Keratinocyte (primary cell): ENCODE data around the gene RPL18. TPM values are rescaled to one million over a fixed set of nuclear protein-coding genes. Genes with fewer than 3 reads are reported as not detected.

Source experiments
- DNase-seq: peaks from one replicate; pipeline ENCODE4 v3.0.0-alpha.2; 2011; ENCODE audit warnings: low read depth, missing footprints, low spot score
- FAIRE-seq: peaks from 2 replicates; lab custom pipeline; 2011; peaks lifted over from hg19 to GRCh38; lab: Jason Lieb, UNC
- H2AFZ ChIP-seq: 2 replicates; pipeline ENCODE4 v1.6.0; 2012; ENCODE audit warnings: low read length, control low read depth, inconsistent platforms; ENCODE audit not compliant: control insufficient read depth
- H3K27ac ChIP-seq: 2 replicates; pipeline ENCODE4 v1.5.1; 2011; ENCODE audit warnings: low read length; ENCODE audit not compliant: control insufficient read depth, insufficient read depth
- H3K27me3 ChIP-seq: 3 replicates; pipeline ENCODE4 v1.6.0; 2011; ENCODE audit warnings: low read length; ENCODE audit not compliant: control insufficient read depth, insufficient read depth; ENCODE audit errors: extremely low read depth
- H3K36me3 ChIP-seq, 2 experiments: 2 replicates in 1 of 2; 3 replicates in 1 of 2; pipeline ENCODE4 v1.5.1; 2011; ENCODE audit warnings: low read length in 2 of 2, mild to moderate bottlenecking in 1 of 2; ENCODE audit not compliant: control insufficient read depth in 2 of 2, insufficient read depth in 2 of 2; ENCODE audit errors: extremely low read depth in 1 of 2
- H3K4me1 ChIP-seq: 3 replicates; pipeline ENCODE4 v1.5.1; 2011; ENCODE audit warnings: low read length; ENCODE audit not compliant: control insufficient read depth, insufficient read depth; ENCODE audit errors: extremely low read depth
- H3K4me2 ChIP-seq: 3 replicates; pipeline ENCODE4 v1.6.0; 2011; ENCODE audit warnings: low read depth, low read length; ENCODE audit not compliant: control insufficient read depth, insufficient read depth; ENCODE audit errors: extremely low read depth
- H3K4me3 ChIP-seq, 3 experiments: fragments of 200-600 bp in 1 of 3; sonication (generic) in 1 of 3; 2 replicates in 2 of 3; 3 replicates in 1 of 3; pipeline ENCODE4 v1.5.1; 2011 to 2016; ENCODE audit warnings: low read length in 3 of 3, mild to moderate bottlenecking in 3 of 3, control low read depth in 2 of 3, inconsistent platforms in 1 of 3, low read depth in 1 of 3, mixed read lengths in 1 of 3, mixed run types in 1 of 3, moderate library complexity in 1 of 3; ENCODE audit not compliant: control insufficient read depth in 2 of 3, insufficient read depth in 2 of 3; ENCODE audit errors: extremely low read depth in 1 of 3
- H3K79me2 ChIP-seq: 2 replicates; pipeline ENCODE4 v1.6.0; 2012; ENCODE audit warnings: low read length; ENCODE audit not compliant: control insufficient read depth, insufficient read depth
- H3K9ac ChIP-seq: 3 replicates; pipeline ENCODE4 v1.6.0; 2011; ENCODE audit warnings: low read length; ENCODE audit not compliant: control insufficient read depth, insufficient read depth; ENCODE audit errors: extremely low read depth
- H3K9me1 ChIP-seq: 3 replicates; pipeline ENCODE4 v1.6.0; 2011; ENCODE audit warnings: low read length; ENCODE audit not compliant: control insufficient read depth, insufficient read depth; ENCODE audit errors: extremely low read depth
- H3K9me3 ChIP-seq: 2 replicates; pipeline ENCODE4 v1.5.1; 2012; ENCODE audit warnings: low read depth, low read length; ENCODE audit not compliant: control insufficient read depth
- H4K20me1 ChIP-seq: 3 replicates; pipeline ENCODE4 v1.6.0; 2011; ENCODE audit warnings: low read length; ENCODE audit not compliant: control insufficient read depth, insufficient read depth; ENCODE audit errors: extremely low read depth
- EZH2 ChIP-seq: IDR thresholded peaks from one replicate; pipeline ENCODE4 v1.6.1; 2012; ENCODE audit warnings: inconsistent platforms, mild to moderate bottlenecking, low read length, moderate library complexity
- dilution Hi-C: fragments of 300-500 bp; cut with MboI; formaldehyde crosslinking; loops from one replicate; pipeline ENCODE4 v1.7.0; 2020; ENCODE audit warnings: low sequenced_read_pairs; ENCODE audit not compliant: extremely low pct_ligation_motif_present
- polyA plus RNA-seq, 5 experiments: library from polyadenylated mRNA; depleted of rRNA in 3 of 5; stranded (reverse) in 3 of 5; stranded (forward) in 1 of 5; unstranded in 1 of 5; fragments of >200 nt; gene quantifications; 1 replicate in 1 of 5; 2 replicates in 3 of 5; 3 replicates in 1 of 5; pipeline versions ENCODE4 v1.2.1 to v1.2.3, GENCODE V29; 2011 to 2012; ENCODE audit warnings: missing spikeins in 2 of 5, low read depth in 1 of 5, low replicate concordance in 1 of 5
- TF ChIP-seq, protein P1 (sequence below), 3 experiments: IDR thresholded peaks in 1 of 3; conservative IDR thresholded peaks in 1 of 3; optimal IDR thresholded peaks in 1 of 3; 2 replicates in 2 of 3; 3 replicates in 1 of 3; pipeline versions ENCODE3 to v1.5.1; 2011; ENCODE audit warnings: low read length in 3 of 3, mild to moderate bottlenecking in 3 of 3, moderate library complexity in 2 of 3, control low read depth in 1 of 3, inconsistent platforms in 1 of 3; ENCODE audit not compliant: insufficient read depth in 2 of 3; ENCODE audit errors: extremely low read depth in 1 of 3

Gene RPL18
- polyA plus RNA-seq, 1 donor (not counting 4 experiments of a cell fraction or from before 2014, with no cell fraction given), result 1,015 TPM

- H3K9ac ChIP-seq, result no peak overlapping the region
- no peak for DNase-seq
- no peak overlapping the region for H2AFZ ChIP-seq
- no peaks in the 10 kb centered on the region for H3K9me3 ChIP-seq
- H3K4me2 ChIP-seq, result no peak overlapping the region
- no peaks in the 10 kb centered on the region for H3K4me1 ChIP-seq
- TF ChIP-seq EZH2, result no peak
- TF ChIP-seq, protein P1, sequence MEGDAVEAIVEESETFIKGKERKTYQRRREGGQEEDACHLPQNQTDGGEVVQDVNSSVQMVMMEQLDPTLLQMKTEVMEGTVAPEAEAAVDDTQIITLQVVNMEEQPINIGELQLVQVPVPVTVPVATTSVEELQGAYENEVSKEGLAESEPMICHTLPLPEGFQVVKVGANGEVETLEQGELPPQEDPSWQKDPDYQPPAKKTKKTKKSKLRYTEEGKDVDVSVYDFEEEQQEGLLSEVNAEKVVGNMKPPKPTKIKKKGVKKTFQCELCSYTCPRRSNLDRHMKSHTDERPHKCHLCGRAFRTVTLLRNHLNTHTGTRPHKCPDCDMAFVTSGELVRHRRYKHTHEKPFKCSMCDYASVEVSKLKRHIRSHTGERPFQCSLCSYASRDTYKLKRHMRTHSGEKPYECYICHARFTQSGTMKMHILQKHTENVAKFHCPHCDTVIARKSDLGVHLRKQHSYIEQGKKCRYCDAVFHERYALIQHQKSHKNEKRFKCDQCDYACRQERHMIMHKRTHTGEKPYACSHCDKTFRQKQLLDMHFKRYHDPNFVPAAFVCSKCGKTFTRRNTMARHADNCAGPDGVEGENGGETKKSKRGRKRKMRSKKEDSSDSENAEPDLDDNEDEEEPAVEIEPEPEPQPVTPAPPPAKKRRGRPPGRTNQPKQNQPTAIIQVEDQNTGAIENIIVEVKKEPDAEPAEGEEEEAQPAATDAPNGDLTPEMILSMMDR (optimal IDR thresholded peaks at IDR 0.05 in 1 of 3, IDR thresholded peaks at IDR 0.05 in 1 of 3, conservative IDR thresholded peaks at IDR 0.05 in 1 of 3; ENCODE audit: extremely low read depth in 1 of 3, insufficient read depth in 2 of 3, low read length in 3 of 3), result no peak
- no peaks in the 10 kb centered on the region for H3K79me2 ChIP-seq
- no peaks in the 10 kb centered on the region for H4K20me1 ChIP-seq
- no peak overlapping the region for H3K27ac ChIP-seq
- no peak for FAIRE-seq
- no peaks in the 10 kb centered on the region for H3K27me3 ChIP-seq
- no peak overlapping the region for H3K4me3 ChIP-seq
- H3K9me1 ChIP-seq, result no peaks in the 10 kb centered on the region
- dilution Hi-C loops, result no loop called here
- H3K36me3 ChIP-seq, result no peaks in the 10 kb centered on the region
Measured at GRCh38 chr19:48598996-48599700, 19.8 kb downstream of the RPL18 start.

DNA sequence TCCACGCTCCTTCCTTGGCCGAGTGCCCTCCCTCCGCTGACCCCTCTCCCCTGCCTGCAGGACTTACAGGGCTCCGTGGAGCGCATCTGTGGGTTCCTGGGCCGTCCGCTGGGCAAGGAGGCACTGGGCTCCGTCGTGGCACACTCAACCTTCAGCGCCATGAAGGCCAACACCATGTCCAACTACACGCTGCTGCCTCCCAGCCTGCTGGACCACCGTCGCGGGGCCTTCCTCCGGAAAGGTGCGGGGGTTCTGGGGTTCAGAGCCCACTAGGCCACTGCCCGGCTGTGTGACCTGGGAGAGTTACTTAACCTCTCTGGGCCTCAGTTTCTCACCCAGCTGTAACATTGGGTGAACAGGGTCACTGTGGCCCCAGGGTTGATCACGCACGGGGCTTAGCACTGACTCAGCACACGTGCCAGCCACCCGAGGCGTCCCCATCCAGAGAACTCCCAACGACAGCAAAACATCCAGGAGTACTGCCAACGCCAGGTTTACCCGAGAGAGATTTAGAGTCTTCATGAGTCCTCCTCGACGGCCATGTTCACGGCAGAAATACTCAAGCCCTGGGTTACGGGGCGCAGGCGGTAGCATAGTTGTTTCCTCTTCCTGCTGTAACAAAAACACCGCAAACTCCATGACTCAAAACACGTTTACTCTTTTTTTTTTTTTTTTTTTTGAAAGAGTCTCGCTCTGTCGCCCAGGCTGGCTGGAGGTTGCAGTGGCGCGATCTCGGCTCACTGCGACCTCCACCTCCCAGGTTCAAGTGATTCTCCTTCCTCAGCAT, 22.1 kb downstream of the RPL18 start:
- Histone ChIP-seq H4K20me1 (no peaks in the 10 kb centered on the region), H3K4me2 (no peak overlapping the region), H3K4me3 (no peak overlapping the region), H3K36me3 (no peaks in the 10 kb centered on the region), H3K27me3 (no peaks in the 10 kb centered on the region), H3K4me1 (no peaks in the 10 kb centered on the region), H3K9me3 (no peaks in the 10 kb centered on the region), H2AFZ (no peak overlapping the region), H3K9ac (no peak overlapping the region), H3K27ac (no peak overlapping the region), H3K9me1 (no peaks in the 10 kb centered on the region), H3K79me2 (no peaks in the 10 kb centered on the region)
- no peak for DNase-seq
- FAIRE-seq, result no peak
- TF ChIP-seq EZH2, result no peak
- TF ChIP-seq, protein P1 (optimal IDR thresholded peaks at IDR 0.05 in 1 of 3, IDR thresholded peaks at IDR 0.05 in 1 of 3, conservative IDR thresholded peaks at IDR 0.05 in 1 of 3; ENCODE audit: extremely low read depth in 1 of 3, insufficient read depth in 2 of 3, low read length in 3 of 3), result no peak
- dilution Hi-C loops, result no loop called here
